HepG2 (cell line): Measurements from ENCODE around the gene METTL26. TPM values are rescaled to one million over a fixed set of nuclear protein-coding genes. Genes with fewer than 3 reads are reported as not detected.

Experiments used
- CAMTA2 ChIP-seq: sonication (generic); formaldehyde crosslinking; IDR thresholded peaks from 2 replicates; pipeline ENCODE4 v1.4.0; 2020; ENCODE audit warnings: mild to moderate bottlenecking, missing genetic modification reagents, borderline replicate concordance
- FLYWCH1 ChIP-seq: sonication (generic); formaldehyde crosslinking; IDR thresholded peaks from 2 replicates; pipeline ENCODE4 v1.8.1; 2023; ENCODE audit warnings: mild to moderate bottlenecking, missing genetic modification reagents
- HMG20A ChIP-seq: IDR thresholded peaks from 2 replicates; pipeline ENCODE4 v1.6.1; 2016; ENCODE audit warnings: borderline replicate concordance
- HOXA3 ChIP-seq: sonication (generic); formaldehyde crosslinking; IDR thresholded peaks from 2 replicates; pipeline ENCODE4 v1.5.0; 2020; ENCODE audit warnings: missing genetic modification reagents
- MTF1 ChIP-seq: sonication (generic); formaldehyde crosslinking; IDR thresholded peaks from 2 replicates; pipeline ENCODE4 v1.5.0; 2020; ENCODE audit warnings: missing genetic modification reagents
- PHB2 ChIP-seq: fragments of 450-650 bp; IDR thresholded peaks from 2 replicates; pipeline ENCODE4 v1.6.1; 2018; ENCODE audit not compliant: partially characterized antibody
- PHF8 ChIP-seq: sonication (generic); formaldehyde crosslinking; IDR thresholded peaks from 2 replicates; pipeline ENCODE4 v1.5.0; 2020; ENCODE audit warnings: missing genetic modification reagents
- POLR2G ChIP-seq: fragments of 200-400 bp; formaldehyde crosslinking; IDR thresholded peaks from 2 replicates; pipeline ENCODE4 v1.6.1; 2018; ENCODE audit warnings: mild to moderate bottlenecking, low read depth, low read length, moderate library complexity
- SNAI1 ChIP-seq: sonication (generic); formaldehyde crosslinking; IDR thresholded peaks from 2 replicates; pipeline ENCODE4 v1.5.0; 2020; ENCODE audit warnings: mild to moderate bottlenecking, missing genetic modification reagents, borderline replicate concordance
- SOX13 ChIP-seq, 3 experiments: fragments of 450-650 bp in 1 of 3; sonication (generic) in 1 of 3; formaldehyde crosslinking in 1 of 3; IDR thresholded peaks in 2 of 3; conservative IDR thresholded peaks in 1 of 3; 2 replicates each; pipeline versions ENCODE4 v1.5.0 to v1.6.1; 2016 to 2020; ENCODE audit warnings: antibody characterized with exemption in 1 of 3, mild to moderate bottlenecking in 1 of 3, missing compliant biosample characterization in 1 of 3, missing genetic modification reagents in 1 of 3, moderate library complexity in 1 of 3
- TCF7 ChIP-seq: sonication (generic); IDR thresholded peaks from 2 replicates; pipeline ENCODE4 v1.6.1; 2016; ENCODE audit warnings: antibody characterized with exemption, low read depth
- ZBTB14 ChIP-seq: sonication (generic); formaldehyde crosslinking; IDR thresholded peaks from 2 replicates; pipeline ENCODE4 v1.4.0; 2020; ENCODE audit warnings: missing genetic modification reagents
- ZBTB20 ChIP-seq: sonication (generic); formaldehyde crosslinking; IDR thresholded peaks from 2 replicates; pipeline ENCODE4 v1.8.1; 2023; ENCODE audit warnings: missing genetic modification reagents, low read depth, mild to moderate bottlenecking, borderline replicate concordance
- ZNF33B ChIP-seq: sonication (generic); formaldehyde crosslinking; IDR thresholded peaks from 2 replicates; pipeline ENCODE4 v1.5.1; 2020; ENCODE audit warnings: mild to moderate bottlenecking, missing genetic modification reagents
- ZNF530 ChIP-seq: sonication (generic); formaldehyde crosslinking; IDR thresholded peaks from 2 replicates; pipeline ENCODE4 v1.5.0; 2020; ENCODE audit warnings: low read depth, mild to moderate bottlenecking, missing genetic modification reagents
- ZNF629 ChIP-seq: sonication (generic); formaldehyde crosslinking; conservative IDR thresholded peaks from 2 replicates; pipeline ENCODE4 v1.5.0; 2020; ENCODE audit warnings: missing genetic modification reagents
- ZNF644 ChIP-seq: IDR thresholded peaks from 2 replicates; pipeline ENCODE4 v1.6.1; 2016; ENCODE audit warnings: low read depth
- ZNF792 ChIP-seq: IDR thresholded peaks from 2 replicates; pipeline ENCODE4 v1.6.1; 2016
- ZSCAN30 ChIP-seq: sonication (generic); formaldehyde crosslinking; IDR thresholded peaks from 2 replicates; pipeline ENCODE4 v1.5.0; 2020; ENCODE audit warnings: mild to moderate bottlenecking, missing genetic modification reagents
- ZXDC ChIP-seq: sonication (generic); formaldehyde crosslinking; IDR thresholded peaks from 2 replicates; pipeline ENCODE4 v1.5.0; 2020; ENCODE audit warnings: mild to moderate bottlenecking, missing genetic modification reagents
- polyA plus RNA-seq, 8 experiments: library from polyadenylated mRNA; depleted of rRNA in 3 of 8; stranded (reverse) in 7 of 8; unstranded in 1 of 8; fragments of >200 nt; fragmentation: Illumina TruSeq in 4 of 8; extraction: Trizol in 4 of 8; gene quantifications; 2 replicates each; pipeline versions ENCODE4 v1.2.1 to v1.2.3, GENCODE V29; 2011 to 2016; ENCODE audit warnings: low read depth in 4 of 8, missing spikeins in 1 of 8, mixed read lengths in 1 of 8; ENCODE audit not compliant: insufficient read depth in 1 of 8
- total RNA-seq, 5 experiments: library from RNA; depleted of rRNA; stranded (reverse); fragments of >200 nt; fragmentation: Illumina TruSeq; extraction: Trizol; gene quantifications; 2 replicates each; pipeline ENCODE4 v1.2.3, GENCODE V29; 2016; ENCODE audit warnings: low read depth in 1 of 5
- TF ChIP-seq, protein P1 (sequence below): sonication (generic); formaldehyde crosslinking; IDR thresholded peaks from 2 replicates; pipeline ENCODE4 v1.4.0; 2020; ENCODE audit warnings: missing genetic modification reagents
- TF ChIP-seq, protein P2 (sequence below): sonication (generic); formaldehyde crosslinking; conservative IDR thresholded peaks from 2 replicates; pipeline ENCODE4 v1.4.0; 2020; ENCODE audit warnings: missing genetic modification reagents

METTL26 gene
- total and polyA plus RNA-seq, 2 of the 13 experiments (the other 11 are each of a cell fraction or from before 2014, with no cell fraction given) = 65.5 to 70.1 TPM

DNA sequence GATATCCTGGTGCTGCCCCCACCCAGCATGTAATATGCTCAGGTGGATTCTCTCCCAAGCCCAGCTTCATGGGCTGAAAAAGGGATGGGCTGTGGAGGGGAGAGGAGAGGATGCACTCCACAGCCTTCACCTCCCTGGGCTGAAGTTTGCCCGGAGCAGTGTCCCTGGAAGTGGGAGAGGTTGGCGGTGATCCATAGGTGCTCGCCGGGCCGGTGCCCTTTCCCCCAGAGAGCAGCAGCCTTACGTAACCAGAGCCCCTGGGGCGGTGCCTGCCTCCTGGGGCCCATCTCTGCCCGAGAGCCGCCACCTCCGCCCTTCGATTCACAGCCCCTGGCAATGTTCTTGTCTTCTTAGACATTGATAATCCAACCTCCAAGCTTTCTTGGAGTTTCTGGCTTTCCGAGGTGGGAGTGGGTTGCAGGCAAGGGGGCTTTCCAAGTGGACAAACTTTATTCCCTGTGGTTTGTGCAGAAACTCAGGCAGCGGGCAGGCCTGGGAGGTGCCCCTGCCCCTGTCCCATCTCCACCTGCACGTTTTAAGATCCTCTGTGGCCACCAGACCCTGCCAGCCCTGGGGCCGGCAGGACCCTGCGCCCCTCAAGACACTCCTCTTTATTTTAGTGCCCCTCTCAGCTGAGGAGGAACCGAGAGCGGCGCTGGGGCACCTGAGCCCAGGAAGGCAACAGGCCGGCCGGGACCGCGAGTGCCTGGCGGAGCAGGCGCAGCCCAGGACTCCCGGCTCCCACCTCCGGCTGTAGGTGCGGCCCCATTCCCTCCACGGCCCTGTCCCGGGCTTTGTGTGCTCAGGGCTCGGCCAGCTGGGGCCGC lies 10.0 kb upstream of the METTL26 start (continued):
- TF ChIP-seq, protein P1, sequence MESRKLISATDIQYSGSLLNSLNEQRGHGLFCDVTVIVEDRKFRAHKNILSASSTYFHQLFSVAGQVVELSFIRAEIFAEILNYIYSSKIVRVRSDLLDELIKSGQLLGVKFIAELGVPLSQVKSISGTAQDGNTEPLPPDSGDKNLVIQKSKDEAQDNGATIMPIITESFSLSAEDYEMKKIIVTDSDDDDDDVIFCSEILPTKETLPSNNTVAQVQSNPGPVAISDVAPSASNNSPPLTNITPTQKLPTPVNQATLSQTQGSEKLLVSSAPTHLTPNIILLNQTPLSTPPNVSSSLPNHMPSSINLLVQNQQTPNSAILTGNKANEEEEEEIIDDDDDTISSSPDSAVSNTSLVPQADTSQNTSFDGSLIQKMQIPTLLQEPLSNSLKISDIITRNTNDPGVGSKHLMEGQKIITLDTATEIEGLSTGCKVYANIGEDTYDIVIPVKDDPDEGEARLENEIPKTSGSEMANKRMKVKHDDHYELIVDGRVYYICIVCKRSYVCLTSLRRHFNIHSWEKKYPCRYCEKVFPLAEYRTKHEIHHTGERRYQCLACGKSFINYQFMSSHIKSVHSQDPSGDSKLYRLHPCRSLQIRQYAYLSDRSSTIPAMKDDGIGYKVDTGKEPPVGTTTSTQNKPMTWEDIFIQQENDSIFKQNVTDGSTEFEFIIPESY (CRISPR knock-in tag) = no peak; the same call in 1 of the 2 replicates
- no peak for TF ChIP-seq SNAI1 (CRISPR knock-in tag)
- TF ChIP-seq ZXDC = peak; percentile 64; the same call in 1 of the 2 replicates
- TF ChIP-seq SOX13 (IDR thresholded peaks at IDR 0.05) = no peak
- TF ChIP-seq SOX13 (CRISPR knock-in tag; conservative IDR thresholded peaks at IDR 0.05 in 1 of 2, IDR thresholded peaks at IDR 0.05 in 1 of 2) = peak in 1 of 2 experiments; percentile 24; a peak in 1 of 4 replicates
- no peak for TF ChIP-seq MTF1 (CRISPR knock-in tag)
- no peak for TF ChIP-seq TCF7
- peak; percentile 44; the same call in 1 of the 2 replicates for TF ChIP-seq POLR2G
- no peak for TF ChIP-seq ZSCAN30 (CRISPR knock-in tag)
- TF ChIP-seq PHF8 (CRISPR knock-in tag) = no peak; the same call in 1 of the 2 replicates
- TF ChIP-seq CAMTA2 = no peak
- TF ChIP-seq ZNF629 (CRISPR knock-in tag) = no peak
- no peak for TF ChIP-seq ZNF792
- no peak for TF ChIP-seq HMG20A (CRISPR knock-in tag)
- no peak for TF ChIP-seq ZNF33B
- TF ChIP-seq ZBTB14 = no peak
- no peak for TF ChIP-seq ZNF530 (CRISPR knock-in tag)
- TF ChIP-seq ZBTB20 (CRISPR knock-in tag) = peak; percentile 88
- TF ChIP-seq HOXA3 (CRISPR knock-in tag) = peak; percentile 63
- no peak for TF ChIP-seq FLYWCH1
- TF ChIP-seq, protein P2, sequence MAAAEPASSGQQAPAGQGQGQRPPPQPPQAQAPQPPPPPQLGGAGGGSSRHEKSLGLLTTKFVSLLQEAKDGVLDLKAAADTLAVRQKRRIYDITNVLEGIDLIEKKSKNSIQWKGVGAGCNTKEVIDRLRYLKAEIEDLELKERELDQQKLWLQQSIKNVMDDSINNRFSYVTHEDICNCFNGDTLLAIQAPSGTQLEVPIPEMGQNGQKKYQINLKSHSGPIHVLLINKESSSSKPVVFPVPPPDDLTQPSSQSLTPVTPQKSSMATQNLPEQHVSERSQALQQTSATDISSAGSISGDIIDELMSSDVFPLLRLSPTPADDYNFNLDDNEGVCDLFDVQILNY (CRISPR knock-in tag) = no peak
- TF ChIP-seq ZNF644 (CRISPR knock-in tag) = no peak
- TF ChIP-seq PHB2 = no peak
